Measurements from ENCODE around the gene HSD17B14. TPM values are rescaled to one million over a fixed set of nuclear protein-coding genes. Genes with fewer than 3 reads are reported as not detected.
"Not testable (repeated sequence)": the region's sequence is repeated elsewhere in the genome, so short reads cannot be mapped to it uniquely, and the experiment has no call there.

The HSD17B14 gene
- total RNA-seq, 2 experiments from 2014 or later = 0.47 to 0.56 TPM

GRCh38 chr19:48874303-48875135 lies 38.2 kb upstream of the HSD17B14 start:
- peak overlapping the region; percentile 99 for H3K4me3 Mint-ChIP-seq
- TF ChIP-seq CTCF (IDR thresholded peaks at IDR 0.05) = no peak
- intact Hi-C loops (cut with micrococcal nuclease) = loop anchor here (10.0 kb wide), 2 partner anchors 90 to 240 kb away; partner anchors contain the start of genes DBP and FTL
- POLR2A ChIA-PET = interaction anchor here (0.6 to 5.1 kb wide), 15 partner anchors 19 to 255 kb away, joined by 3 to 53 read pairs (median 4); partner anchors contain the start of genes FTL, NUCB1, RPL18 and RUVBL2
- no peaks in the 10 kb centered on the region for H3K9me3 Mint-ChIP-seq
- CTCF ChIA-PET = interaction anchor here (0.6 to 4.3 kb wide), 6 partner anchors 25 to 159 kb away, joined by 3 to 18 read pairs (median 4); partner anchors contain the start of genes GYS1 and RUVBL2
- ATAC-seq (no peak), DNase-seq (peak; percentile 19)
- no peaks in the 10 kb centered on the region for H3K27me3 Mint-ChIP-seq
- H3K4me1 Mint-ChIP-seq (ENCODE audit: low read depth) = peaks cover 42% of the 10 kb centered on the region
- peak overlapping the region; percentile 100 for H3K27ac Mint-ChIP-seq
- H3K36me3 Mint-ChIP-seq (ENCODE audit: low read depth) = peaks cover 56% of the 10 kb centered on the region

GRCh38 chr19:48873476-48874302 lies 37.4 kb upstream of the HSD17B14 start:
- intact Hi-C loops (cut with micrococcal nuclease) = loop anchor here (10.0 kb wide), 2 partner anchors 91 to 239 kb away; partner anchors contain the start of genes DBP and FTL
- peaks cover 54% of the 10 kb centered on the region for H3K36me3 Mint-ChIP-seq (ENCODE audit: low read depth)
- H3K4me3 Mint-ChIP-seq = peak overlapping the region; percentile 99
- TF ChIP-seq CTCF (IDR thresholded peaks at IDR 0.05) = no peak
- no peaks in the 10 kb centered on the region for H3K9me3 Mint-ChIP-seq
- DNase-seq (peak; percentile 24), ATAC-seq (no peak)
- POLR2A ChIA-PET = interaction anchor here (0.6 to 5.1 kb wide), 20 partner anchors 8 to 254 kb away, joined by 3 to 53 read pairs (median 4); partner anchors contain the start of genes FTL, NUCB1, RPL18 and RUVBL2
- CTCF ChIA-PET = interaction anchor here (0.6 to 4.3 kb wide), 5 partner anchors 26 to 120 kb away, joined by 3 to 18 read pairs (median 5); partner anchors contain the start of genes GYS1 and RUVBL2
- H3K27me3 Mint-ChIP-seq = no peaks in the 10 kb centered on the region
- H3K4me1 Mint-ChIP-seq (ENCODE audit: low read depth) = peaks cover 44% of the 10 kb centered on the region
- peak overlapping the region; percentile 100 for H3K27ac Mint-ChIP-seq

GRCh38 chr19:48872884-48873475 lies 36.7 kb upstream of the HSD17B14 start:
- peaks cover 2% of the 10 kb centered on the region for H3K27me3 Mint-ChIP-seq
- DNase-seq (peak; percentile 93), ATAC-seq (peak; percentile 42)
- ChIA-PET CTCF (interaction anchor here (1.2 to 4.3 kb wide), 3 partner anchors 77 to 121 kb away, joined by 5 to 18 read pairs (median 13); partner anchors contain the start of genes GYS1 and RUVBL2), POLR2A (interaction anchor here (0.8 to 5.1 kb wide), 17 partner anchors 9 to 254 kb away, joined by 3 to 53 read pairs (median 4); partner anchors contain the start of genes CA11, FTL, NUCB1 and RPL18)
- H3K4me3 Mint-ChIP-seq = peak overlapping the region; percentile 99
- TF ChIP-seq CTCF (IDR thresholded peaks at IDR 0.05) = no peak
- H3K36me3 Mint-ChIP-seq (ENCODE audit: low read depth) = peaks cover 47% of the 10 kb centered on the region
- peaks cover 43% of the 10 kb centered on the region for H3K4me1 Mint-ChIP-seq (ENCODE audit: low read depth)
- intact Hi-C loops (cut with micrococcal nuclease) = loop anchor here (10.0 kb wide), 2 partner anchors 92 to 238 kb away; partner anchors contain the start of genes DBP and FTL
- H3K27ac Mint-ChIP-seq = peak overlapping the region; percentile 100
- no peaks in the 10 kb centered on the region for H3K9me3 Mint-ChIP-seq

- ChIA-PET CTCF (interaction anchor here (0.9 to 2.1 kb wide), 4 partner anchors 26 to 98 kb away, joined by 3 to 9 read pairs (median 4); no protein-coding TSS in a partner anchor), POLR2A (interaction anchor here (0.8 to 5.1 kb wide), 14 partner anchors 9 to 243 kb away, joined by 3 to 53 read pairs (median 4); partner anchors contain the start of genes CA11, FTL, HSD17B14 and NUCB1)
- TF ChIP-seq CTCF (IDR thresholded peaks at IDR 0.05) = no peak
- Mint-ChIP-seq H3K27ac (peak within 1 kb of the TSS; percentile 100), H3K36me3 (ENCODE audit: low read depth) (peaks cover 42% of the 10 kb centered on the region), H3K9me3 (no peaks in the 10 kb centered on the region), H3K27me3 (peaks cover 2% of the 10 kb centered on the region), H3K4me3 (peak within 1 kb of the TSS; percentile 99), H3K4me1 (ENCODE audit: low read depth) (peaks cover 40% of the 10 kb centered on the region)
- DNase-seq (peak; percentile 99), ATAC-seq (peak; percentile 48)
- intact Hi-C loops (cut with micrococcal nuclease) = loop anchor here (10.0 kb wide), 2 partner anchors 92 to 238 kb away; partner anchors contain the start of genes DBP and FTL
Measured at GRCh38 chr19:48872182-48872883, 36.0 kb upstream of the HSD17B14 start, which contains the start of gene PPP1R15A. Gene PPP1R15A (plus strand): TSS chr19:48872421. CDS start chr19:48873234, 813 bp downstream.

- Mint-ChIP-seq H3K4me1 (ENCODE audit: low read depth) (peaks cover 40% of the 10 kb centered on the region), H3K27ac (peak overlapping the region; percentile 100), H3K36me3 (ENCODE audit: low read depth) (peaks cover 39% of the 10 kb centered on the region), H3K4me3 (peak overlapping the region; percentile 99)
- POLR2A ChIA-PET = interaction anchor here (0.9 to 5.1 kb wide), 6 partner anchors 35 to 226 kb away, joined by 4 to 53 read pairs (median 7); partner anchors contain the start of genes CA11, FTL and HSD17B14
- ATAC-seq, H3K27me3 Mint-ChIP-seq, DNase-seq, H3K9me3 Mint-ChIP-seq: not testable (repeated sequence)
- CTCF ChIA-PET = interaction anchor here (0.9 to 2.1 kb wide), 5 partner anchors 25 to 122 kb away, joined by 3 to 9 read pairs (median 4); partner anchors contain the start of genes GYS1 and RUVBL2
- intact Hi-C loops (cut with micrococcal nuclease) = loop anchor here (10.0 kb wide), 2 partner anchors 93 to 237 kb away; partner anchors contain the start of genes DBP and FTL
Measured at GRCh38 chr19:48871471-48872181, 35.3 kb upstream of the HSD17B14 start.
